Mammary epithelial cell (primary cell): ENCODE data around the gene DCANP1.

ENCODE experiments used
- EZH2 ChIP-seq: IDR thresholded peaks from 2 replicates; pipeline ENCODE4 v1.6.1; 2012; ENCODE audit warnings: low read length, inconsistent platforms, borderline replicate concordance
- TF ChIP-seq, protein P1 (sequence below), 2 donors: IDR thresholded peaks in 1 of 2; conservative IDR thresholded peaks in 1 of 2; 2 replicates each; pipeline ENCODE4 v1.5.1; 2011 to 2012; ENCODE audit warnings: inconsistent platforms in 2 of 2, low read length in 2 of 2, mild to moderate bottlenecking in 2 of 2, control low read depth in 1 of 2, low read depth in 1 of 2; ENCODE audit not compliant: insufficient read depth in 1 of 2; ENCODE audit errors: extremely low read depth in 1 of 2

DNA sequence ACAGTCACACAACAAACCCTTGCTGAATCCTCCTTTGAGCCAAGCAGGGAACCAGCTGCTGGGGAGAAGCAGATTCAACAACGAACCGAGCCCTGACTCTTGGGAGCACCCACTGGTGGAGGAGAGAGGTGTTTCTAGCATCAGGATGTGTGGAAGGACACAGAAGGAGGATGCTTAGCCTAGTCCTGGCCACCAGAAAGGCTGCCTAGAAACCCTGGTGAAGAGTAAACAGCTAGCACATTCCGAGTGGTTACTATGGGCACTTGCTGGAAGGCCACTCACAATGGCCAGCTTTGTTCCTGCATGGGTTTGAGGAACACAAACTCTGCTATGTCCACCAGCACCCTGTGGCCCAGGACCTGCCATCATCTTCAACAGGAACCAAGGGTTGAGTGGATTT is 3.2 kb upstream of the DCANP1 start:
- TF ChIP-seq, protein P1, sequence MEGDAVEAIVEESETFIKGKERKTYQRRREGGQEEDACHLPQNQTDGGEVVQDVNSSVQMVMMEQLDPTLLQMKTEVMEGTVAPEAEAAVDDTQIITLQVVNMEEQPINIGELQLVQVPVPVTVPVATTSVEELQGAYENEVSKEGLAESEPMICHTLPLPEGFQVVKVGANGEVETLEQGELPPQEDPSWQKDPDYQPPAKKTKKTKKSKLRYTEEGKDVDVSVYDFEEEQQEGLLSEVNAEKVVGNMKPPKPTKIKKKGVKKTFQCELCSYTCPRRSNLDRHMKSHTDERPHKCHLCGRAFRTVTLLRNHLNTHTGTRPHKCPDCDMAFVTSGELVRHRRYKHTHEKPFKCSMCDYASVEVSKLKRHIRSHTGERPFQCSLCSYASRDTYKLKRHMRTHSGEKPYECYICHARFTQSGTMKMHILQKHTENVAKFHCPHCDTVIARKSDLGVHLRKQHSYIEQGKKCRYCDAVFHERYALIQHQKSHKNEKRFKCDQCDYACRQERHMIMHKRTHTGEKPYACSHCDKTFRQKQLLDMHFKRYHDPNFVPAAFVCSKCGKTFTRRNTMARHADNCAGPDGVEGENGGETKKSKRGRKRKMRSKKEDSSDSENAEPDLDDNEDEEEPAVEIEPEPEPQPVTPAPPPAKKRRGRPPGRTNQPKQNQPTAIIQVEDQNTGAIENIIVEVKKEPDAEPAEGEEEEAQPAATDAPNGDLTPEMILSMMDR (conservative IDR thresholded peaks at IDR 0.05 in 1 of 2, IDR thresholded peaks at IDR 0.05 in 1 of 2; ENCODE audit: extremely low read depth in 1 of 2, insufficient read depth in 1 of 2, low read depth in 1 of 2, low read length in 2 of 2): no peak
- TF ChIP-seq EZH2: no peak
